Colonic mucosa (tissue), 4 donors: Measurements from ENCODE around the gene HSF2BP. TPM values are rescaled to one million over a fixed set of nuclear protein-coding genes. Genes with fewer than 3 reads are reported as not detected.

Source experiments
- DNase-seq: peaks from one replicate; pipeline ENCODE4 v3.0.0-alpha.2; 2020
- H3K27ac ChIP-seq: fragments of 200-600 bp; one replicate; pipeline ENCODE4 v1.8.0; 2021
- H3K27me3 ChIP-seq: fragments of 200-600 bp; one replicate; pipeline ENCODE4 v1.8.0; 2021
- H3K36me3 ChIP-seq: fragments of 200-600 bp; one replicate; pipeline ENCODE4 v1.8.0; 2021
- H3K4me1 ChIP-seq: fragments of 200-600 bp; one replicate; pipeline ENCODE4 v1.8.0; 2021; ENCODE audit warnings: mild to moderate bottlenecking
- H3K4me3 ChIP-seq: fragments of 200-600 bp; one replicate; pipeline ENCODE4 v1.8.0; 2021
- H3K9ac ChIP-seq, 2 donors: one replicate each; pipeline ENCODE4 v1.7.0; 2013; ENCODE audit warnings: control low read depth in 2 of 2, low read depth in 2 of 2, low read length in 2 of 2
- H3K9me3 ChIP-seq: fragments of 200-600 bp; one replicate; pipeline ENCODE4 v1.8.0; 2021
- CTCF ChIP-seq: fragments of 200-600 bp; IDR thresholded peaks from one replicate; pipeline ENCODE4 v1.8.0; 2022; ENCODE audit warnings: antibody characterized with exemption, mild to moderate bottlenecking
- intact Hi-C: fragments of 100-400 bp; cut with DNase I; formaldehyde crosslinking; loops from one replicate; pipeline ENCODE4 v1.14.1; 2022
- total RNA-seq, 2 donors: library from RNA; stranded (reverse); fragmentation: NEBNext Ultra II Directional in 1 of 2; extraction: Animal tissue kit (Norgen Biotek cat#: 25700) in 1 of 2; gene quantifications; one replicate each; pipeline ENCODE4 v1.2.1, GENCODE V29; 2021
- donor health status: healthy.
- donor health status: DM: no; HTN: no; CAD: no.
- donor health status: DM: no; HTN: no; CAD: no.

HSF2BP gene
- total RNA-seq, 2 donors from 2014 or later, result 0.45 TPM; not detected in 1

- DNase-seq, result peak; percentile 70
- TF ChIP-seq CTCF, result peak; percentile 37
- intact Hi-C loops, result no loop called here
Observed at GRCh38 chr21:43645136-43645891, 14.0 kb downstream of the HSF2BP start.

GRCh38 chr21:43644609-43645008, 14.7 kb downstream of the HSF2BP start:
- Histone ChIP-seq H3K4me3 (no peak overlapping the region), H3K9ac (no peak overlapping the region), H3K4me1 (peaks cover 8% of the 10 kb centered on the region), H3K27me3 (no peaks in the 10 kb centered on the region), H3K9me3 (no peaks in the 10 kb centered on the region), H3K27ac (no peak overlapping the region), H3K36me3 (no peaks in the 10 kb centered on the region)
- intact Hi-C loops, result no loop called here
- no peak for DNase-seq
- TF ChIP-seq CTCF, result no peak

More at GRCh38 chr21:43645136-43645891, 14.0 kb downstream of the HSF2BP start:
- H3K36me3 ChIP-seq, result no peaks in the 10 kb centered on the region
- peaks cover 8% of the 10 kb centered on the region for H3K4me1 ChIP-seq
- H3K27ac ChIP-seq, result peak overlapping the region; percentile 65
- H3K9me3 ChIP-seq, result no peaks in the 10 kb centered on the region
- H3K27me3 ChIP-seq, result no peaks in the 10 kb centered on the region
- no peak overlapping the region for H3K4me3 ChIP-seq
- H3K9ac ChIP-seq, result peak overlapping the region in 1 of 2 donors; percentile 51

- Histone ChIP-seq H3K9ac (no peak overlapping the region), H3K27ac (no peak overlapping the region), H3K27me3 (no peaks in the 10 kb centered on the region), H3K4me3 (no peak overlapping the region), H3K9me3 (no peaks in the 10 kb centered on the region), H3K36me3 (no peaks in the 10 kb centered on the region), H3K4me1 (peaks cover 8% of the 10 kb centered on the region)
- intact Hi-C loops, result no loop called here
- TF ChIP-seq CTCF, result no peak
- DNase-seq, result no peak
Observed at GRCh38 chr21:43644071-43644470, 15.2 kb downstream of the HSF2BP start.

- Histone ChIP-seq H3K27me3 (no peaks in the 10 kb centered on the region), H3K4me1 (peaks cover 8% of the 10 kb centered on the region), H3K4me3 (no peak overlapping the region), H3K27ac (no peak overlapping the region), H3K36me3 (no peaks in the 10 kb centered on the region), H3K9ac (no peak overlapping the region), H3K9me3 (no peaks in the 10 kb centered on the region)
- intact Hi-C loops, result no loop called here
- no peak for DNase-seq
- TF ChIP-seq CTCF, result no peak
Observed at GRCh38 chr21:43643193-43643592, 16.1 kb downstream of the HSF2BP start.

GRCh38 chr21:43640400-43640799, 18.9 kb downstream of the HSF2BP start:
- DNase-seq, result no peak
- intact Hi-C loops, result no loop called here
- Histone ChIP-seq H3K27me3 (no peaks in the 10 kb centered on the region), H3K4me1 (peaks cover 2% of the 10 kb centered on the region), H3K4me3 (no peak overlapping the region), H3K27ac (no peak overlapping the region), H3K9me3 (no peaks in the 10 kb centered on the region), H3K9ac (no peak overlapping the region), H3K36me3 (no peaks in the 10 kb centered on the region)
- no peak for TF ChIP-seq CTCF
